OCI-M1 (cell line): ENCODE data around the gene NSUN2.

Experiments
- DNase-seq: peaks from one replicate; lab custom pipeline; 2025; lab: John Stamatoyannopoulos, UW

Gene NSUN2

DNA sequence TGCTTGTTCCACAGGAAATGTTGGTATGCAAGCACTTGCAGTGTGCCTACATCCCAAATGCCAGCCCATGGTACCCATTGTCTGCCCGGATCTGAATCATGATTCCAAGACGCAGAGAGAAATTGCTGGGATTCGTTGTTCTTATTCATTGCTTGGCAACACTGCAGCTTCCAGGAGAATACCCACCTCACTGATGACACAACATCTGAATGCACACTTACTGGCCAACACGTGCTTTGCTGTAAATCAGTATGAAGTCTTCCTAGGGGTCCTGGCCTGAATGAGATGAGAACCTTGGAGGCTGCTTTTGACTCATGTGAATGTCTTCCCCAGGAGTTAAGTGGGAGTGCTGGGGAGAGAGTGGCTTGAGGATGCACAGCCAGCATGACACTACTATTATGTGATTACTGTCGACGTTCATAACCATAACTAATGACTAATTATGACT, 12.0 kb upstream of the NSUN2 start:
- no peak for DNase-seq

DNA sequence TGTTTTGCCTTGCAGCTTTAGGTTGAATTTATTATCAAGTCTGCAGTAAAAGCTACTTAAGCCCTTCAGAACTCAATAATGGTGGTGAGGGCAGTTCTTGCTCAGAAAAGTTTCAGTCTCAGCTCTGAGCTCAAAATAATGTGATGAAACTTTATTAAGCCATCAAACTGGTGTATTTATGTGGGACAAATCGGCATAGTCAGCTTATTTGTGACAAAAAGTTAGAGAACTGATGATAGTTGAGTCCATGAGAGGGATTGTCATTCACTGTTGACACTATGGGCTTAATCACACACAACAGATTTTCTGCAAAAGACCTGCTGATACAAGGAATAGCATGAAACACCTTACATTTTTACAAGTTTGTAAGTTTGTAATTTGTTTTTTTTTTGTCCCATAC, 9.8 kb upstream of the NSUN2 start:
- DNase-seq: no peak

DNA sequence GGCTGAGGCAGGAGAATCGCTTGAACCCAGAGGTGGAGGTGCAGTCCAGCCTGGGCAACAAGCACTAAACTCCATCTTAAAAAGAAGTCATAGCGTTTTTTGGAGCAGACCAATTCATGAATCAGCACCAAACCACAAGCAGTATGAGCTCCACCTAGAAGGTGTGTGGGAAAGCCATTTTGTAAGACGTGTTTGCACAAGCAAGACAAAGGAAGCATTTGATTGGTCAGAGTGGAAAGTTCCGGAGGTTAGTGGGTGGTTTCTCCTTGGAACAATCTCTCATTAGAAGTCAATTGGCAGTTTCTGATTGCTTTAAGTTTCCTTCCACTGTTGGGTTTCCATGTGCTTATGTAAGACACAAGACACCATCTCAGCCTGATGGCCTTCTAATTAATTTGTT, 5.4 kb upstream of the NSUN2 start:
- no peak for DNase-seq

DNA sequence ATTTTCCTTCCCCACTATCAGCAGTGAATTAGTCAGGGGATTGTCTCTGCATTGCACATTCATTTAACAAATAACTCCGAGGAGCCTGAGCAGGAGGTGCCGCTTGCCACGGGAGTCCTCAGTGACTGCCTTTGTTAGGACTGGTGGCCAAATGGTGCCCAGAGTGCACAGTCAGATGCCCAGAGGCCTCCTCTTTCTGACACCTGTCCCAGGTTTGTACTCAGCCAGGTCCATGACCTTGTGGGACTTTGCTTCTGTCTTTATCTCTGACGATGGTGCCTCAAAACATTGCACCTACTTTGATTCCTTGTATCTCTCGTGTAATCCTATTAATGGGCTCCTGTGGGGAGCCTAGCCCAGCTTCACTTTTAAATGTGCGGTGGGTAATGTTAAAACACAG, 4.7 kb upstream of the NSUN2 start:
- no peak for DNase-seq

DNA sequence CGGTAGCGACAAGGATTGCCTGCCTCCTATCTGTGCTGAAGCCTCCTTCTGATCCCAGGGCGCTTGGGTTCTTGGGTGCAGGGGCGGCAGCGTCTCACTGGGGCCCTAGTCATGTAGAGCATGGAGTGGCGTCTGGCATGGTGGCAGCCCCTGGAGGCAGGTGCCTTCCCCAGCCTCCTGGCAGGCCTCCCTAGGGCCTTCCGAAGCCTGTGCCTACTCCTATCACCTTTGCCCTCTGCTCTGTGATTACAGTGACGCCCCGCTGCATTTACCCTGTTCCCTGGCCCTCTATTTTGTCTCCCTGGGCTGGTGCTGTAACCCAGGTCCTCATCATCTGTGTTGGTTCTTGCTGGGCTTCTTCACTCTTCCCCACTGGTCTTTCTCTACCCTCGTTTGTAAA, 4.2 kb upstream of the NSUN2 start:
- DNase-seq: no peak

DNA sequence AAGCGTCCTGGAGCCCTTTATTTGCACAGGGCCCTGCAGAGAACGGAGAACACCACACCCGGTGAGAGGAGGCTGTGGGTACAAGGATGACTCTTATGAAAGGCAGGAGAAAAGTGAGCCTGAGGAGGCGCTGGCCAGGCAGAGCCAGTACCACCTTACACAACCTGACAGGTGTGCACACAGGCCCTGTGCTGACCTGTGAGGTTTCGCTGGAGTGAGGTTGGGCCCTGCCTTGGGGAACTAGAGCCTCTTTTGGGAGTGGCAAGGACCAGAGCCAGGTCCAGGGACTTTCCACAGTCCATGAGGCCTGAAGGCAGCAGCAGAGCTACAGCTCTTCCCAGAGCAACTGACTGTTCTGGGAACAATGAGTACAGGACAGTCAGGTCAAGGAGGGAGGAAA, 3.4 kb upstream of the NSUN2 start:
- no peak for DNase-seq

DNA sequence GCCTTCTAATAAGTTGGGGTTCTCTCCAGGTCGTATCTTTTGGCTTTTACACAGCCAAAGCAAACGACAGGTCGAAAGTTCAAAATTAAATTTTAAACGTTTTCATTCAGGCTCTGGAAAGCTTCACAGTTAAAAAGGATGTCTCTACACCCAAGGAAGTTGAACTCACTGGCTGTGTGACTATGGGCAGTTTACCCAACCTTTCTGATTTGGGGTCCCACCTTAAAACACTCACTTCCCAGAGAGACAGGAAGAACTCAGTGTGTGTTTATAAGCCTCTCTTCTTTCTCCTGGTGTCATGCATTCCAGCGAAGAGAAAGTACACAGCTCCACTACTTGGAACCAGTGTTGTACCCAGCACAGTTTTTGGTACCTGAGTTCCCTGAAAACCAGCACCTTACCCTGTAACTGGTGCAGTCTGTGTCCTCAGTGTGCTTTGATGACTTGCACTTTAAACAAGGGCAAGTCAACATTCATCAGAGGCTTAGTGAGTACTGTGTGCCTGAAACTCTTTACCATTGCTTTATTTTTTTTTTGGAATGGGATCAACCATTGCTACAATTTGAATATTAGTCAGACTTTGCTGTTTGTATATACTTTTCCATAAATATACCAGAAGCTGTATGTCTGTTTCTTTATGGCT, 2.1 kb upstream of the NSUN2 start:
- no peak for DNase-seq

DNA sequence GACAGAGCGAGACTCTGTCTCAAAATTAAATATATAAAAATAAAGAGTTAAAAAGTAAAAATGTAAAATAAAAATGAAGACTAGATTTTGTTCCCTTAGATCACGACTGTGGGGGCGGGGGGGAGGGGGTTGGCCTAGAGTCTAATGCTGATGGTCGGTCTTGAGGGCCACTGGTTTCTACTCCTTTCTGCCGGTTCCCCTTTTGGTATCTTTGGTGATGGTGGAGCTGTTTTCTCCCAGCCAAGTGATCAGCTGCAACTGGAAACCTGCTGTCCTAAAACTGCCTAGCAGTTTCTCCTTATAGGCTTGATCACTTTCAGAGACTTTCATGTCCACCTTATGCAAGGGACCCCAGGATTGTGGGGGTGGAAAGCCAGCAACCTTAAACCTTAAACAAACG, 1.5 kb upstream of the NSUN2 start:
- peak; percentile 77 for DNase-seq

DNA sequence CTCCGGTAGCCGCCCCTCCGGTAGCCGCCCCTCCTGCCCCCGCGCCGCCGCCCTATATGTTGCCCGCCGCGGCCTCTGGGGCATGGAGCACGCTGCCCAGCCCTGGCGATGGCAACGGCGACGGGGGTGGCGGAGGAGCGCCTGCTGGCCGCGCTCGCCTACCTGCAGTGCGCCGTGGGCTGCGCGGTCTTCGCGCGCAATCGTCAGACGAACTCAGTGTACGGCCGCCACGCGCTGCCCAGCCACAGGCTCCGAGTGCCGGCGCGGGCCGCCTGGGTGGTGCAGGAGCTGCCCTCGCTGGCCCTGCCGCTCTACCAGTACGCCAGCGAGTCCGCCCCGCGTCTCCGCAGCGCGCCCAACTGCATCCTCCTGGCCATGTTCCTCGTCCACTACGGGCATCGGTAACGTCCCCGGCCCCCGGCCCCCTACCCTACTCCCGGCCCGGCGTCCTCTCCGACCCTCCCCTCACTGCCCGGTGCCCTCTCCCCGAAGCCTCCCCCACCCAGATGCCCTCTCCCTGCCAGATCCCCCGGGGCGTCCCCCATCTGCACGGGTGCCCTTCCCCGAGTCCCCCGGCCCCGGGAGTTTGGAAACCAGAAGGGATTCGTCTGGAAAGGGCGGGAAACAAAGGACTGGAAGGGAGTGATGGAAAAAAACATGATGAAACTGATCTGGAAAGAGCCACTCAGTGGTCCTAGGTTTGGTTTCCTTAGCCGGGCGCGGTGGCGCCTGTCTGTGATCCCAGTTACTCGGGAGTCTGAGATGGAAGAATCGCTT, 813 bp upstream of the NSUN2 start:
- DNase-seq: peak; percentile 67

DNA sequence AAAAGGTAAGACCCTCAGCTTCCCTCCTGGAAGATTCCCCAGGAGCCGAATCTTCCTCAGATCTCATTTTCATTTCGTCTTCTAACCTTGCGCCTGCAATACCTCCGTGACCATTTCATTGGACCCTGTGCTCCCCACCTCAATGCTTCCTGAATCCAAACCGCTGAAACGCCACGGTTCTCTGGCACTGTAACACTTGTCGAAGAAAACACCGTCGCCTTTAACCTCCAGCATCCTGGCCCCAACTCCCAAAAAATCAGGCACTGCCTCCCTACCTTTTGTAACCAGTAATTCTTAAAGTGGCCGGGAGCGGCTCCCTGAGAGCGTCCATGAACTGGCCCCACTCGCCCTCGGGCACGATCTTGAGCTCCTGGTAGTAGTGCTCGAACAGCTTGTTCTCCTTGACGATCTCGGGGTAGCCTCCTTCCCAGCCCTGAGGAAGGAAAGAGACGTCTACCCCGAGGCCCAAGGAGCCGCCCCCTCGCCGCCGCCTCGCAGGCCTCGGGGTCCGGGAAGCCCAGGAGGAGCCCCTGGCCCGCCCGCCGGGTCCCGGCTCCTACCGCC, 438 bp downstream of the NSUN2 start:
- peak; percentile 38 for DNase-seq

DNA sequence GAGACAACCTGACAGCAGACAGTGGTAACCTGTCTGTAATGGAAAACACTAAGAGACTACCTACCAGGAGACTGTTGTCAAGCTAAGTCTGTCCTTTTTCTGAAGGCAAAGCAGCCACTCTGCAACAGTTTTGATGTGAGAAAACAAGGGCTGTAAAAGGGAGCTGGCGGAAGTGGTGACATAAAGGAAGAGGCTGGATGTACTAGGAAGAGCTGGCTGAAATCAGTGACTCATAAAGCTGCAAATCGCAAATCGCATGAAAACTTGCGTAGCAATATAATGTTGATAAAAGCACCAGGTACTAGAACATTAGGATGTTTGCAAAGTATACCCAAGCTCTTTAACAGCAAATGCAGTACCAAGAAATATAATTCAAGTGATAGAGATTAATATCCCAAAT, 1.4 kb downstream of the NSUN2 start:
- no peak for DNase-seq

DNA sequence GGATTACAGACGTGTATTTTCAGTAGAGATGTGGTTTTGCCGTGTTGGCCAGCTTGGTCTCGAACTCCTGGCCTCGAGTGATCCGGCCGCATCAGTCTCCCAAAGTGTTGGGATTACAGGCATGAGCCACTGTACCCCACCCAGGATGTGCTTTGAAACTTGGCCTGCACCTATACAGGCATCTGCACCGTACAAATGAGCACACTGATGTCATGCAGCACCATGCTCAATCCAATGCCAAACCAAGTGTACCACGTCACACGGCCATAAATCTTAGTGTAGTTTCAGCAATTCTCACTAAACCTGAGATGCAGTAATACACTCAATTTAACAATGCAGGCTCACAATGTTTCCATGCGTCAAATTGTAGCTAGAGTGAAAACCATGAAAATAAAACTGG, 6.3 kb downstream of the NSUN2 start:
- no peak for DNase-seq

DNA sequence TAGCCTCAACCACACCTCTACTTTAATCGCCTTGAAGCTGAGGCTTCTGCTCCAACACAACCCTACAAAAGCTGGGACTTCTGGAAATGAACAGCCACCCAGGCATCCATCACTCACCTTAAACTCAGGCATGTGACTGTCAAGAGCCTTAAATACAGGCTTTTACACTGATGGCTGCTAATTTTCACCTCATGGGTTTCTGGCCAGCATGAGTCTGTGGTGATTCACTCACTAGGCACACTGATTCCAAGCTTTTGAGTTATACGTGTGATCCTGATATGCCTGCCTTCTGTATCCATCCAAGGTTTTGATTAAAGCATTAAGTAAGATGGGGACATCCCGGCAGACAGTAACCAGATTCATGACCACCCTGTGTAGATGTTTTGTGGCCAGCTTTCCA, 8.9 kb downstream of the NSUN2 start:
- no peak for DNase-seq

DNA sequence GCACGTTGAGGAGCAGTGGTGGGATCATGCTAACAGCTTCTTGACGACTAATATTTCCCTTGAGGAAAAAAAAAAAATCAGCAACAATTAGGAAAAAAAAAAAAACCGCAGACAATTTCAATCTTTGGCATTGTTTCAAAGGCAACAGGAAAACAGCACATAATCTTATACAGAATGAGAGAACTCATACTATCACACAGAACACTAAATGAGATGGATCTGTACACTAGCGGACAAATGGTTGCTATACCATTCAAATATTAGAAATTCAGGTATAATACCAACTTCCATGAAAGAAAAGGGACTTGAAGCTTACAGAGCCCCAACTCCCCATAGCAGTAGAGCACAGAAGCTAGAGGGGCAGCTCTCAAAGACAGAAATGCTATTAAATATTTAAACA, 9.6 kb downstream of the NSUN2 start:
- no peak for DNase-seq

DNA sequence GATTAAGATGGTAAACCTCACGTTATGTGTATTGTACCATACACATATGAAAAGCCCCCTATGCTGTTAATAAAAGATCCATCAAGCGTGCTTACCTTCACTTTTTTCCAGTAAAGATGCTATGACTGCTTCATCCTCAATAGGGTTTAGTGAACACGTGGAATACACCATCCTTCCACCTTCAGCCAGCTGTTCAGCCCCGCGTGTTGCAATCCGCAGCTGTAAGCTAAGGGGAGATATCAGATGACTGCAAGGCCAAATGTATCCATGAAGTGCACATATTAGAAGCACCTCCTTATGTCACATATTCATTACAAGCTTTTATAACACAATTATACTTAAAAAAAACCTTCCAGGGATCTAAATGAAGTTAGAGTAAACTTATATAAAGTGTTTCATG, 16.2 kb downstream of the NSUN2 start:
- DNase-seq: no peak

DNA sequence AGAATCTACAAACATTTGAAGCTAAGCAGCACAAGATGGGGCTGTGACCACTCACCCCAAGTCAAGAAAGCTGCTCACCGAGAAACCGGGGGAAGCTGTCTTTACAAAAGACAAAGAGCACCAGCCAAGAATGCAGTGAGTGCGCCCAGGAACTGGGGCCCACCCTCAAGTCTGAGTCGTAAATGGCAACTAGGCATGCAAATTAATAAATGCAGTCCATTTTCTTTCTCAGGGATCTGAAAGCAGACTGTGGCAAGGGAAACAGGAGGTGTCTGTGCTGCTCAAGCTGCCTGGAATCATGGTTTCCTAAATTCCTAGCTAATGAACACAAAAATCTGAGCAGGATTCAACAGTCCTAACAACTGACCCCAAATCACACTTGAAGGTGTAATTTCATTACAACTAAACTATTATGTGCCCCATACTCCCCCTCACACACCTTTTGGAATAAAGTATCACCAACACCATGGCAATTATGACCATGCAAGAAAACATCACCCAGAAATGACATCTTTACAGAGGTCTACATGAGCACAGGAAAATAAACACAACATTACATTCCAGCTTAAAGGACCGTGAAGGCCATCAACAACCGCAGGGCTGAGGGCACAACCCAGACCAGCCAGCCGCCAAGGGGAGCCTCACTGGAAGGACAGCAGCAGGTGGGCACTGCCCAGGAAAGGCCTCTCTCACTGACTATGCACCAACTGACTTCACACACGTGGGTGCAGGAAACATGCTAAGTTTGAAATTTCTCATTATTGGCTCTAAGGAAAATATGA, 17.6 kb downstream of the NSUN2 start:
- no peak for DNase-seq

DNA sequence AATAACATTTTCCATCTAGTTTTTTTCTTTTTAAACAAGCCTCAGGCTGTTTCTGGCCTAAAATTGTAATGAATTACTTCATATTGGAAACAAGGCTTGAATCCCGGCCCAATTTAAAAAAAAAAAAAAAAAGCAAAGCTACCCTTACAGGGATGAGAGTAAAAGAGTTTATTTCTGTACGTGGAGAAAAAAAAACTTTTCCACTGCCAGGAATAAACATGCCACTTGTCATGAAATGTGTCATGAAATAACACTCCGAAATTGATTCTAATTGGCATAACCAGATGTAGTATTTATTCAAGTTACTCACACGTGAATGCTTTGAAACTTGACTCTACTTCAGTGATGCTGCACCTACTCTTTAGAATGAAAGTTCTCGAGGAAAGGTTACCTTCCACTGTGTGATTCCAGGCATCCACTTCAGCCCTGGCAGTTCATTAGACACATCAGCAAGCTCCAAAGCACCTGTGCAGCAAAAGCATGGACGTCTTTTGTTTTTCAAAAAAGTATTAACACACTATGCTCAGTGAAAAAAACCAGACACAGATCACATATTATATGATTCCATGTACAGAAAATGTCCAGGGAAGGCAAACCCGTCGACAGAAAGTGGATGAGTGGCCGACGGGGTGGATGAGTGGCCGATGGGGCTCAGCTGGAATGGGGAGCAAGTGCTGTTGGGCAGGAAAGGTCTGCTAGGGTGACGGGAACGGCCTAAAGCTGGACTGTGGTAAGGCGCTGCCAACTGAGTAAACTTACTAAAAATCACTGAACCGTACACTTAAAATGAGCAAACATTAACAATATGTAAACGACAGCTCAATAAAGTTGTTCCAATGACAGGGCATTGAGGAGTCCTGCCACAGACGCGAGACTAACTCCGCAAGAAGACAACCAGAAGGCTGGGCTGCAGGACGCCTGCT, 21.2 kb downstream of the NSUN2 start:
- no peak for DNase-seq

DNA sequence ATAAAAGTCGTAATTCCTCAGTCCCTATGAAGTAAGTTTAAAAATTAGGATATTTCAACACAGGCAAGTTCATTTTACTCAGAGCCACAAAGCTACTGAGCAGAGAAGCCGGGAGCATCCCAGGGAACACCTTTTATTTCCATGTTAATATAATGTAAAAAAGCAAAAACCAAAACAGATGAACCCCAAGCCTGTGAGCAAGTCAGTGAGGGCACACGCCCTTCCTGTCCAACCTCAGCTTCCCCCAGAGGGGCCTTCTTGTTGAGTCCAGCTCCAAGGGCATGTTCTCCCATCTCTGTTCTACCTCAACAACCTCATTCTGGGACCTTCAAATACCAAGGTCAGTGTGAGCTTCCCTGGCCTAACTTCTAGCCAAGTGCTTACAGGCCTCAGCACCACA, 24.8 kb downstream of the NSUN2 start:
- DNase-seq: no peak

DNA sequence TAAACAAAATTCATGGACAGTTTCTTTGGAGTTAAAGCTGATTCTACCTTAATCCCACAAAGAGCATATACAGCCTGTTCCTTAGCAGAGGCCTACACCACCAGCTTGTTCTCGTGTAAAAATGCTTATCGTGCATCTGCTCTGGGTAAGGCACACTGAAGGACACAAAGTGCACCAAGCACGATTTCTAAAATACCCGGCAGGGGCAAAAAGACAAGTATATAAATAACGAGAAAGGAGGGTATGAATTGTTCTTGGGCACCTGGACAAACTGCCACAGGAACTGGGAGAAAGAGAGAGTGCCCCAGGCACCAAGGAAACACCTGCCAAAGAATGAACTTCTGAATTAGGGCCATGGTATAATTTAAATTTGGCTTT, 25.3 kb downstream of the NSUN2 start:
- DNase-seq: no peak

DNA sequence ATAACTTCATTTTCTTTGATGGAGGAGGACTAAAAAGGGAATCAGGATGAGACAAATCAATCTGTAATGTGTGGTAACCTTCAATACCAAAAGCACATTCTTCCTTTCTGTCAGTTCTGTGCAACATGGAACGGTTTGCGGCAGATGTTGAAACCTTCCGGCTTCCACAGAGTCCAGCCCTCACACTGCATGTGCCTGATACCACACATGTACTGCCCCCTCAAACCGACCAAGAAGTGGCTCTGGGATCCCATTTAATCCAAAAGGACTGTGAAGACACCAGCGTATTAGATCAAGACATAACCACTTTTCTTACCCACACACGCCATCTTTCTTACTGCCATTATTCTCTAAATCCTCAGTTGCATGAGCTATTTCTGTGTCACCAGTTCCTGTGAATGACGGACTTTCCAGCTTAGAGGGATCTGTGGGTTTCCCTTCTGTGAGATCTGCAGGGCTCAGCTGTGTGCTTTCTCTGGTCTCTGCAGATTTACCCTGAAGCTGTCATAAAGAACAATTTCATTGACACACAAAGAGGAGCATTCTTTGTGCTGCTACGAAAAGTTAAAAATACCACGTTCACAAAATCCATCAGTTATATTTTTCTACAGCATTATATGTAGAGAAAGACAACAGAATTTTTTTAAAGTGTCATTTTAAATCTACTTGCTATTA, 25.8 kb downstream of the NSUN2 start:
- no peak for DNase-seq

DNA sequence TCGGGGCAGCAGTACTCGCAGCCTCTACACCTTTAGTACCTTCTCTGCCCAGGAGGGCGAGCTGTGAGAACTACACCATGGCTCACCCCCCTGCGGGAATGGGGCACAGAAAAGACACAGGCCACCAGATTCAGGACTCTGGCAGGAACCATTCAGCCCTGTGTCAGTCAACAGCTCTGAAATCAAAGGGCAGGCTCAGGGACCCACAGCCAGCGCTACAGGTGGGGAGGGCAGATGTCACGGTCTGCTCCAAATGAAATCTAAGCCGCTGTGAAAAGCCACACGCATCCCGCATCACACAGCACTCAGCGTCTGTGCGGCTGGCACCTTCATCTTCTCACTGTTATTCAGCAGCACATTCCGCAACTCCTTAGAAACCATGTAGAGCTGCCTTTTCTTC, 27.9 kb downstream of the NSUN2 start:
- DNase-seq: no peak
